Endodermal cell (in vitro differentiated cells): ENCODE results near the gene TRAK1. TPM values are rescaled to one million over a fixed set of nuclear protein-coding genes. Genes with fewer than 3 reads are reported as not detected.

Experiments
- DNase-seq: peaks from one replicate; pipeline ENCODE4 v3.0.0-alpha.2; 2017
- H3K27ac ChIP-seq: 2 replicates; pipeline ENCODE4 v1.5.1; 2013; ENCODE audit warnings: mild to moderate bottlenecking, low read depth, low read length, moderate library complexity
- H3K27me3 ChIP-seq: 2 replicates; pipeline ENCODE4 v1.6.1; 2013; ENCODE audit warnings: mild to moderate bottlenecking, low read length, moderate library complexity; ENCODE audit not compliant: insufficient read depth, control insufficient read depth, poor library complexity, severe bottlenecking
- H3K36me3 ChIP-seq: 2 replicates; pipeline ENCODE4 v1.7.0; 2013; ENCODE audit warnings: mild to moderate bottlenecking, low read length, moderate library complexity; ENCODE audit not compliant: control insufficient read depth, insufficient read depth
- H3K4me1 ChIP-seq: one replicate; pipeline ENCODE4 v1.7.0; 2013; ENCODE audit warnings: low read length; ENCODE audit not compliant: control insufficient read depth, insufficient read depth
- H3K4me3 ChIP-seq: 2 replicates; pipeline ENCODE4 v1.5.1; 2013; ENCODE audit warnings: mild to moderate bottlenecking, low read length, moderate library complexity
- H3K9ac ChIP-seq: 2 replicates; pipeline ENCODE4 v1.6.1; 2013; ENCODE audit warnings: mild to moderate bottlenecking, low read length, moderate library complexity; ENCODE audit not compliant: poor library complexity, severe bottlenecking; ENCODE audit errors: extremely low read depth
- H3K9me3 ChIP-seq: 2 replicates; pipeline ENCODE4 v1.6.1; 2013; ENCODE audit warnings: mild to moderate bottlenecking, low read length, moderate library complexity; ENCODE audit not compliant: control insufficient read depth
- H3K27ac Mint-ChIP-seq: 2 replicates; pipeline ENCODE4 v1.8.0; 2020; ENCODE audit warnings: mixed read lengths
- H3K27me3 Mint-ChIP-seq: 2 replicates; pipeline ENCODE4 v1.8.0; 2021; ENCODE audit warnings: mild to moderate bottlenecking, mixed read lengths; ENCODE audit not compliant: insufficient read depth
- H3K36me3 Mint-ChIP-seq: 2 replicates; pipeline ENCODE4 v1.8.0; 2020; ENCODE audit warnings: low read depth, mixed read lengths
- H3K4me1 Mint-ChIP-seq: 2 replicates; pipeline ENCODE4 v1.8.0; 2020; ENCODE audit warnings: mixed read lengths
- H3K4me3 Mint-ChIP-seq: 2 replicates; pipeline ENCODE4 v1.8.0; 2020; ENCODE audit warnings: mild to moderate bottlenecking, moderate library complexity, mixed read lengths
- H3K9me3 Mint-ChIP-seq: 2 replicates; pipeline ENCODE4 v1.8.0; 2020; ENCODE audit warnings: mild to moderate bottlenecking, mixed read lengths
- WGBS, 2 experiments: methylation state at CpG; one replicate each; pipeline versions ENCODE4 v1.1.5 to v1.1.7; 2013; ENCODE audit warnings: missing lambda C conversion rate in 2 of 2, mixed read lengths in 1 of 2; ENCODE audit not compliant: insufficient coverage in 1 of 2, insufficient read length in 1 of 2; 5-methylcytosine and 5-hydroxymethylcytosine counted together
- total RNA-seq, 2 donors: library from RNA; stranded (reverse); fragmentation: NEBNext Ultra II Directional in 1 of 2; extraction: Animal tissue kit (Norgen Biotek cat#: 25700) in 1 of 2; gene quantifications; 2 replicates in 1 of 2; 3 replicates in 1 of 2; pipeline ENCODE4 v1.2.1, GENCODE V29; 2021
- TF ChIP-seq, protein P1 (sequence below): fragments of 200-600 bp; sonication (generic); conservative IDR thresholded peaks from 2 replicates; pipeline ENCODE4 v1.5.0; 2021; ENCODE audit warnings: antibody characterized with exemption, mild to moderate bottlenecking

The TRAK1 gene
- total RNA-seq, 2 donors from 2014 or later: 29.8 to 31.0 TPM

DNA sequence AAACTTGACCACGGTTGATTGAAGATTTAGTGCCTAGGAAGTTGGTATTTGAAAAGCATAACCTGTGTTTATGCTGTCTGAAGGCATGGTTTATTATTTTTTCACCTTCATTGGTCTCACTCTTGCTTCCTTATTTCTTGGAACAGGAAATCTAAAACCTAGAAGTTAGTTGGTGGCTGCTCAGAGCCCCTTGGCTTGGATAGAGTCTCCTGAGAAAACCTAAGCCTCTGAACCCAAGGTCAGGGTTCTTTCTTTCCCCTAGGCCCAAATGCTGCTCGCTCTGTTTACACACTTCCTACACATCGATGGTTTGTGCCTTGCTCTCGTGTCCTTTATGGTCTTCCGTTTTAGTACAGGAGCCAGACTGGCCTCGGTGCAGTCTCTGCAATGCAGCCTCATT, 82.2 kb downstream of the TRAK1 start:
- WGBS, 2 experiments: 95 to 99% methylated on average over 6 of the region's 6 CpGs
- H3K36me3 Mint-ChIP-seq: peaks cover 3% of the 10 kb centered on the region
- Histone ChIP-seq H3K4me3 (no peak overlapping the region), H3K4me1 (no peaks in the 10 kb centered on the region), H3K36me3 (no peaks in the 10 kb centered on the region), H3K27ac (no peak overlapping the region), H3K9me3 (no peaks in the 10 kb centered on the region), H3K27me3 (no peaks in the 10 kb centered on the region), H3K9ac (no peak overlapping the region)
- no peaks in the 10 kb centered on the region for H3K27me3 Mint-ChIP-seq
- H3K27ac Mint-ChIP-seq: no peak overlapping the region
- H3K4me1 Mint-ChIP-seq: peaks cover 6% of the 10 kb centered on the region
- TF ChIP-seq, protein P1, sequence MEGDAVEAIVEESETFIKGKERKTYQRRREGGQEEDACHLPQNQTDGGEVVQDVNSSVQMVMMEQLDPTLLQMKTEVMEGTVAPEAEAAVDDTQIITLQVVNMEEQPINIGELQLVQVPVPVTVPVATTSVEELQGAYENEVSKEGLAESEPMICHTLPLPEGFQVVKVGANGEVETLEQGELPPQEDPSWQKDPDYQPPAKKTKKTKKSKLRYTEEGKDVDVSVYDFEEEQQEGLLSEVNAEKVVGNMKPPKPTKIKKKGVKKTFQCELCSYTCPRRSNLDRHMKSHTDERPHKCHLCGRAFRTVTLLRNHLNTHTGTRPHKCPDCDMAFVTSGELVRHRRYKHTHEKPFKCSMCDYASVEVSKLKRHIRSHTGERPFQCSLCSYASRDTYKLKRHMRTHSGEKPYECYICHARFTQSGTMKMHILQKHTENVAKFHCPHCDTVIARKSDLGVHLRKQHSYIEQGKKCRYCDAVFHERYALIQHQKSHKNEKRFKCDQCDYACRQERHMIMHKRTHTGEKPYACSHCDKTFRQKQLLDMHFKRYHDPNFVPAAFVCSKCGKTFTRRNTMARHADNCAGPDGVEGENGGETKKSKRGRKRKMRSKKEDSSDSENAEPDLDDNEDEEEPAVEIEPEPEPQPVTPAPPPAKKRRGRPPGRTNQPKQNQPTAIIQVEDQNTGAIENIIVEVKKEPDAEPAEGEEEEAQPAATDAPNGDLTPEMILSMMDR: no peak
- no peak for DNase-seq
- no peaks in the 10 kb centered on the region for H3K9me3 Mint-ChIP-seq
- H3K4me3 Mint-ChIP-seq: no peak overlapping the region

DNA sequence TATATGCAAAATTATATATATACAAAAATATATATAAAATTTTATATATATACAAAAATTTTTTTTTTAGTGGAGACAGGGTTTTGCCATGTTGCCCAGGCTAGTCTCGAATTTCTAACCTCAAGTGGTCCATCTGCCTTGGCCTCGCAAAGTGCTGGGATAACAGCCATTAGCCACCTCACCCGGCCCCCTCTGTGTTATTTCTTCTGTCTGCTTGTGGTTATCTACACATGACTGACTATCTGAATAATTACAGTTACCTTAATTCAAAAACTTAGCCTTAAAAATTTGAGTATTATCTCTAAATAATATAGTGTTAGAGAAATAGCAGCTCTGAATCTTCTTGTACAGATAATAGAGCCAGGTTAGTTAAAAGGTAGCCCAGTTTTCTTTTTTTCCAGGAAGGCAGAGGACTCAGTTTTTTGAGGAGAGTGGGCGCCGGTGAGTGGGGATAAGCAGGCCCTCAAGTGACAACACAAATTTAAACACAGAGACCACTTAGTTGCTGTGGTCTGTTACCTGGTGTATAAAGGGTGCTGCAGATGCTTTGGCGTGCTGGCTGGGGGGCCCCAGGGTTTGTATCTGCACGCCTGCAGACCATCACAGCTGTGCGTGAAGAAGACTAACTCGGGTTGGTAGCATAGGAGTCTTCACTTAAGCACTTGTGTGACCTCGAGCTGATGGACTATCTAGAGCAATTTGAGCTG, 83.7 kb downstream of the TRAK1 start:
- peak overlapping the region; percentile 62 for H3K27ac Mint-ChIP-seq
- no peaks in the 10 kb centered on the region for H3K27me3 ChIP-seq
- peak overlapping the region; percentile 32 for H3K27ac ChIP-seq
- WGBS, 2 experiments: 93 to 100% methylated on average over 3 to 10 of the region's 10 CpGs
- H3K36me3 ChIP-seq: no peaks in the 10 kb centered on the region
- no peaks in the 10 kb centered on the region for H3K9me3 ChIP-seq
- H3K9me3 Mint-ChIP-seq: no peaks in the 10 kb centered on the region
- no peak overlapping the region for H3K4me3 ChIP-seq
- no peak for DNase-seq
- no peak overlapping the region for H3K4me3 Mint-ChIP-seq
- H3K36me3 Mint-ChIP-seq: peaks cover 3% of the 10 kb centered on the region
- H3K4me1 Mint-ChIP-seq: peaks cover 11% of the 10 kb centered on the region
- H3K9ac ChIP-seq: no peak overlapping the region
- no peaks in the 10 kb centered on the region for H3K4me1 ChIP-seq
- TF ChIP-seq, protein P1: no peak
- no peaks in the 10 kb centered on the region for H3K27me3 Mint-ChIP-seq

DNA sequence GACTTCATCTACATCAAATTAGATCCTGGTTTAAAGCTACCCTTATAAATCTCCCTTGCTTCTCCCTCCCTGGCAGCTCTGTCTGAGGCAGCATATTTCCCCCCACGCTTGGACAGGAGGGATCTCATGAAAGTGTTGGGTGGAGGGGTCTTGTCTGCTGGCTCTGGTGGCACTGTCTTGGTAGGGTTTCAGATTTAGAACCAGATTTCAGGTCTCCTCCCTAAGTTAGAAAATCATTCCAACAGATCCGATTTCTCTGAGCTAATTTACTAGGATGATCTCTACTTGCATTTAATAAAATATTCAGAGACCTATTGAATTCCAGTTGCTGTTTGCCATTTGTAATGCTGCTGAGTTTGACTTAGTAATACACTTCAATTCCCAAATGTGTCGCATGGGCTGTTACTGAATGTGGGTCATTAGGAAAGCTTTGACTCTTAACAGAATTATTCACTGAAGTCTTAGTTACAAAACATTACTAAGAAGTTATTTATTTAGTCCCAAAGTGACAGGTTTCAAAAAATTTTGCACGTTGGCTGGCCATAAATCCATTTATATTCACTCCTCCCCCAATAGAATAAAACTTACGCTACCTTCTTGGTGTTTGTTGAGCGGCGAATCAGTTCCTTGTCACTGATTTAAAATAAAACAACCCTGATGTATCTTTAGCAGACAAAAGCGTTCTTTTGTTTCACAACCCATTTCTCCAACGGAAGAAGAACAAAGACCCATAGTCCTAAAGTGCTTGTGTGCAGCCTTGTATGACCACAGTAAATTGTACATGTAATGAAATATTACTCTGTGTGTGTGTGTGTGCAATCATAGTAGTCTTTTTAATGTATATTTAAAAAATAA, 84.5 kb downstream of the TRAK1 start:
- peak overlapping the region; percentile 62 for H3K27ac Mint-ChIP-seq
- no peaks in the 10 kb centered on the region for H3K4me1 ChIP-seq
- H3K9me3 ChIP-seq: no peaks in the 10 kb centered on the region
- no peak overlapping the region for H3K4me3 ChIP-seq
- H3K36me3 Mint-ChIP-seq: peaks cover 3% of the 10 kb centered on the region
- peaks cover 12% of the 10 kb centered on the region for H3K4me1 Mint-ChIP-seq
- H3K27me3 Mint-ChIP-seq: no peaks in the 10 kb centered on the region
- no peak overlapping the region for H3K4me3 Mint-ChIP-seq
- peak overlapping the region; percentile 32 for H3K27ac ChIP-seq
- no peaks in the 10 kb centered on the region for H3K27me3 ChIP-seq
- no peak for DNase-seq
- 86 to 100% methylated on average over 2 to 9 of the region's 9 CpGs for WGBS, 2 experiments
- H3K9me3 Mint-ChIP-seq: no peaks in the 10 kb centered on the region
- TF ChIP-seq, protein P1: no peak
- H3K36me3 ChIP-seq: no peaks in the 10 kb centered on the region
- no peak overlapping the region for H3K9ac ChIP-seq
